ENCODE data around the gene LRRD1.

The LRRD1 gene

GRCh38 chr7:92137557-92137956 is 41.4 kb downstream of the LRRD1 start:
- Histone ChIP-seq H3K27me3 (ENCODE audit: insufficient read depth, low read length) (no peaks in the 10 kb centered on the region), H3K36me3 (ENCODE audit: insufficient read depth, low read length) (no peaks in the 10 kb centered on the region), H3K9ac (ENCODE audit: low read depth, low read length) (no peak overlapping the region), H3K9me3 (ENCODE audit: insufficient read depth, low read depth, low read length) (0 out of 2 replicates have a peak, but pooled peaks cover 3% of the 10 kb centered on the region), H3K4me1 (ENCODE audit: insufficient read depth, low read length) (peaks cover 8% of the 10 kb centered on the region), H3K4me3 (ENCODE audit: low read length) (no peak overlapping the region), H3K27ac (ENCODE audit: low read depth, low read length) (no peak overlapping the region)
- WGBS = 94% methylated on average over 2 of the region's 2 CpGs

GRCh38 chr7:92135052-92135889 is 43.7 kb downstream of the LRRD1 start:
- 40% methylated on average over 20 of the region's 21 CpGs for whole genome bisulfite sequencing
- Histone ChIP-seq H3K27me3 (ENCODE audit: insufficient read depth, low read length) (no peaks in the 10 kb centered on the region), H3K4me1 (ENCODE audit: insufficient read depth, low read length) (peaks cover 16% of the 10 kb centered on the region), H3K27ac (ENCODE audit: low read depth, low read length) (peak overlapping the region; percentile 97), H3K4me3 (ENCODE audit: low read length) (peak overlapping the region; percentile 75), H3K9me3 (ENCODE audit: insufficient read depth, low read depth, low read length) (0 out of 2 replicates have a peak, but pooled peaks cover 3% of the 10 kb centered on the region), H3K9ac (ENCODE audit: low read depth, low read length) (peak overlapping the region; percentile 89), H3K36me3 (ENCODE audit: insufficient read depth, low read length) (peaks cover 17% of the 10 kb centered on the region)

DNA sequence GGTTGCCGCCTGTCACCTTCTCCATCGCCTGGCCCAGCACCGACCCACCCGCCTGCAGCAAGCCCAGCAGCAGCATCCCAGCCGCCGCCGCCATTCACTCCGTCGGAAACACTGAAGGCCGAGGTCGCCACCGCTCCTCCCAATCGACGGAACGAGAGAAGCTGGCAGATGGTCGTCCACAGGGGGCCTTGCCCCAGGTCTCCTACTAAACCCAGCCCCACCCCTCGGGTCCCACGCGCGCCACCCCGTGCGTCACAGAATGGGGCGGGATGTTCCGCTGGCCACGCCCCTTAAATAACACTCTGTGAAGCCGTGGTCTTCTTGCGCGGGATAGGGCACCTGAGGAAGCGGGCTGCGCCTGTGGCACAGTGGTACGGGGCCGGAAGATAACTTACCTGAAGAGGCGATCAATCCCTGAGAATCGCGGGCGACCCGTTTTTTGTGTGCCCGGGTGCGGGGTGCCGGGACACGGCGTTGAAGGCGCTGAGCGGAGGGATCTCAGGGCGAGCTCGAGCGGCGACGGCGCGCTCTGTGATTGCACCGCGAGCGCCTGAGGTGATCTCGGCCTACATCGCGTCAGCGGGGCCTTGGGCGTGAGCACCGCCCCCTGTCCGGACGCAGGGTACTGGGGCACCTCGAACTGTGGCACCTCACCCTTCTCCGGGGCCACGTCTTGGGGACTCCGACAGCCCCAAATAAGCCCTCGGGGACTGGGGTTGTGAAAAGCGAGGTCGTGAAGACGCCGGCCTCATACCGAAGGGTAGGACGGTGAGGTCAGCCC is 44.5 kb downstream of the LRRD1 start, which contains the start of gene CYP51A1:
CYP51A1 (minus strand) TSS at position 207 of the 781 bp plus-strand sequence; CDS start at position 94, 113 bp downstream.
- H3K4me1 ChIP-seq (ENCODE audit: insufficient read depth, low read length) = peaks cover 16% of the 10 kb centered on the region
- no peaks in the 10 kb centered on the region for H3K27me3 ChIP-seq (ENCODE audit: insufficient read depth, low read length)
- no peaks in the 10 kb centered on the region for H3K9me3 ChIP-seq (ENCODE audit: insufficient read depth, low read depth, low read length)
- peak within 1 kb of the TSS; percentile 89 for H3K9ac ChIP-seq (ENCODE audit: low read depth, low read length)
- peak within 1 kb of the TSS; percentile 75 for H3K4me3 ChIP-seq (ENCODE audit: low read length)
- peak within 1 kb of the TSS; percentile 97 for H3K27ac ChIP-seq (ENCODE audit: low read depth, low read length)
- WGBS = under 1% methylated on average over 72 of the region's 73 CpGs
- H3K36me3 ChIP-seq (ENCODE audit: insufficient read depth, low read length) = peaks cover 25% of the 10 kb centered on the region

- Histone ChIP-seq H3K36me3 (ENCODE audit: insufficient read depth, low read length) (peaks cover 32% of the 10 kb centered on the region), H3K4me3 (ENCODE audit: low read length) (peak overlapping the region; percentile 75), H3K27ac (ENCODE audit: low read depth, low read length) (peak overlapping the region; percentile 97), H3K9ac (ENCODE audit: low read depth, low read length) (peak overlapping the region; percentile 89), H3K27me3 (ENCODE audit: insufficient read depth, low read length) (no peaks in the 10 kb centered on the region), H3K4me1 (ENCODE audit: insufficient read depth, low read length) (peaks cover 16% of the 10 kb centered on the region), H3K9me3 (ENCODE audit: insufficient read depth, low read depth, low read length) (no peaks in the 10 kb centered on the region)
- under 1% methylated on average over 42 of the region's 42 CpGs for WGBS
These were observed 45.1 kb downstream of the LRRD1 start for GRCh38 chr7:92133737-92134270.

- Histone ChIP-seq H3K4me3 (ENCODE audit: low read length) (peak overlapping the region; percentile 75), H3K27me3 (ENCODE audit: insufficient read depth, low read length) (no peaks in the 10 kb centered on the region), H3K4me1 (ENCODE audit: insufficient read depth, low read length) (peaks cover 16% of the 10 kb centered on the region), H3K36me3 (ENCODE audit: insufficient read depth, low read length) (peaks cover 38% of the 10 kb centered on the region), H3K9ac (ENCODE audit: low read depth, low read length) (peak overlapping the region; percentile 89), H3K9me3 (ENCODE audit: insufficient read depth, low read depth, low read length) (no peaks in the 10 kb centered on the region), H3K27ac (ENCODE audit: low read depth, low read length) (no peak overlapping the region)
- 20% methylated on average over 15 of the region's 15 CpGs for WGBS
These were observed 45.7 kb downstream of the LRRD1 start for GRCh38 chr7:92133133-92133736.

GRCh38 chr7:92131764-92132330 is 47.1 kb downstream of the LRRD1 start:
- Histone ChIP-seq H3K4me1 (ENCODE audit: insufficient read depth, low read length) (peaks cover 16% of the 10 kb centered on the region), H3K27ac (ENCODE audit: low read depth, low read length) (no peak overlapping the region; the same call in 1 of the 2 replicates), H3K9me3 (ENCODE audit: insufficient read depth, low read depth, low read length) (no peaks in the 10 kb centered on the region), H3K4me3 (ENCODE audit: low read length) (peak overlapping the region; percentile 75; the same call in 1 of the 2 replicates), H3K36me3 (ENCODE audit: insufficient read depth, low read length) (peaks cover 52% of the 10 kb centered on the region), H3K27me3 (ENCODE audit: insufficient read depth, low read length) (no peaks in the 10 kb centered on the region), H3K9ac (ENCODE audit: low read depth, low read length) (no peak overlapping the region)
- 74% methylated on average over 4 of the region's 4 CpGs for WGBS

DNA sequence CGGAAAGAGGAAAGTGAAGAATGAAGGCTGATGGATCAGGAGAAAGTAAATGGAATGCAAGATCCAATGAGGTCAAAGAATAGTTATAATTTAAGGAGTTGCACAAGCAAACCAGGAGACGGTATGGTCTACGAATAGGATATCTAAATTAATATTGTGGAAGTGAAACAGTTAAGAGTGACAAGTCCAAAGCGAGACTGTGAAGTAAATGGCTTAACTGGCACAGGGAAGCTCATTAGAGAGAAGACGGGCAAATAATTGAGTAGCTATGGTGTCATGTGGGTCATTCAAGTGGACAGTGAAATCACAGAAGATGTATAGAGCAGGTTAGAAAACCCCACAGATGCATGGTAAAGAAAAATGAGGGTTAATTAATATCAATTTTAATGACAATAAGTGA is 47.8 kb downstream of the LRRD1 start:
- 94% methylated on average over 5 of the region's 5 CpGs for WGBS
- Histone ChIP-seq H3K9me3 (ENCODE audit: insufficient read depth, low read depth, low read length) (no peaks in the 10 kb centered on the region), H3K4me1 (ENCODE audit: insufficient read depth, low read length) (peaks cover 16% of the 10 kb centered on the region), H3K27ac (ENCODE audit: low read depth, low read length) (no peak overlapping the region), H3K27me3 (ENCODE audit: insufficient read depth, low read length) (no peaks in the 10 kb centered on the region), H3K4me3 (ENCODE audit: low read length) (no peak overlapping the region), H3K9ac (ENCODE audit: low read depth, low read length) (no peak overlapping the region), H3K36me3 (ENCODE audit: insufficient read depth, low read length) (peaks cover 59% of the 10 kb centered on the region)

DNA sequence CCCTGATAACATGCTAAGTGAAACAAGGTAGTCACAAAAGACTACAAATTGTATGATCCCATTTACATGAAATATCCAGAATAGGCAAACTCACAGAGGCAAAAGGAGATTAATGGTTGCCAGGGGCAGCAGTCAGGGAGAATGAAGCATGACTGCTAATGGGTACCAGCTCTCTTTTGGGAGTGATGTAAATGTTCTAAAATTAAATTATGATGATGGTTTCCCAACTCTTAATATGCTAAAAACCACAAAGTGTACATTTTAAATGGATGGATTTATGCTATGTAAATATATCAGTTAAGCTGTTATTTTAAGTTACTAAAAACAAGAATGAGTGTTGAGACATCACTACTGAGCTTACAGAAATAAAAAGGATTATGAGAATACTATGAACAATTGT is 57.3 kb downstream of the LRRD1 start:
- H3K36me3 ChIP-seq (ENCODE audit: insufficient read depth, low read length) = peaks cover 86% of the 10 kb centered on the region
- no peaks in the 10 kb centered on the region for H3K9me3 ChIP-seq (ENCODE audit: insufficient read depth, low read depth, low read length)
- no peaks in the 10 kb centered on the region for H3K4me1 ChIP-seq (ENCODE audit: insufficient read depth, low read length)
- no peak overlapping the region for H3K27ac ChIP-seq (ENCODE audit: low read depth, low read length)
- no peak overlapping the region for H3K4me3 ChIP-seq (ENCODE audit: low read length)
- no peaks in the 10 kb centered on the region for H3K27me3 ChIP-seq (ENCODE audit: insufficient read depth, low read length)
- H3K9ac ChIP-seq (ENCODE audit: low read depth, low read length) = no peak overlapping the region

DNA sequence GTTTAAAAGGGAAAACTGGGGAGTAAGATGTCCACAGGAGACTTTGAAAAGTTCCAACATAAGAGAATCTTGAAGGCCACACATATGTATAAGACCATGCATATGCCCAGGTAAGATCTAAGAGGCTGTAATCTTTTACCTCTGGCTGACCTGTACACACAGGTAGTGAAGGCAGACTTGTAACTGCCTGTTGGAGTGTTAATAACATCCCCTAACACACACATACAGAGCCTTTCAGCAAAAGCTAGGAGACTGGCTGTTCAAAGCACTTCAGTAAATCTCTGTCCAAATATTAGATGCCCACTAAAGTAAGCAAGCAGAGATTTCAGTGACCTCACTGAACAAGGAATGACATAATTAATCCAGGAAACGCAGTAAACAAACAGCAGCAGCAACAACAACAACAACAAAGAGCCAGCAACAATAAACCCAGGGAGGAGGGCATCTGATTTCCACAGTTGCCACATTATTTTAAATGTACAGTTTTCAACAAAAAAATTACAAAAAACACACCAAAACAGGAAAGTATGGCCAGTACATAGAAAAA is 59.7 kb downstream of the LRRD1 start:
- Histone ChIP-seq H3K4me1 (ENCODE audit: insufficient read depth, low read length) (no peaks in the 10 kb centered on the region), H3K9me3 (ENCODE audit: insufficient read depth, low read depth, low read length) (no peaks in the 10 kb centered on the region), H3K27me3 (ENCODE audit: insufficient read depth, low read length) (no peaks in the 10 kb centered on the region), H3K27ac (ENCODE audit: low read depth, low read length) (no peak overlapping the region), H3K4me3 (ENCODE audit: low read length) (no peak overlapping the region), H3K9ac (ENCODE audit: low read depth, low read length) (no peak overlapping the region), H3K36me3 (ENCODE audit: insufficient read depth, low read length) (peaks cover 87% of the 10 kb centered on the region)
- 92% methylated on average over 1 of the region's 1 CpG for WGBS

DNA sequence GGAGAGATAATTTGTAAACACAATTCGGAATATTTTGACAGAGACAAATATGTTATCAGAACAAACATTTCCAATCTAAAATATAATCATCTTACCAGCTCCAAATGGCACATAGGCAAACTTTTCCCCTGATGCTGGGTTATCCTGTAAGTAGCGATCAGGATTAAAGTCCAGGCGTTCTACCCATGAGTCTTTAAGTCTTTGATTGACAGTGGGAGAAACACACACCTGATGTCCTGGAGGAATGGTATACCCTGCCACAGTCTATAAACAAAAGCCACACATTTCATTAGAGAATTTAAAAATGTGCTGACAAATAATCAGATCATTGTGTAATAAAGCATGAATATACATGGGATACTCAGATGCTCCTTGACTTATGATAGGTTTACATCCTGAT is 62.0 kb downstream of the LRRD1 start:
- Histone ChIP-seq H3K36me3 (ENCODE audit: insufficient read depth, low read length) (peaks cover 83% of the 10 kb centered on the region), H3K27ac (ENCODE audit: low read depth, low read length) (no peak overlapping the region), H3K4me1 (ENCODE audit: insufficient read depth, low read length) (no peaks in the 10 kb centered on the region), H3K9ac (ENCODE audit: low read depth, low read length) (no peak overlapping the region), H3K27me3 (ENCODE audit: insufficient read depth, low read length) (no peaks in the 10 kb centered on the region), H3K4me3 (ENCODE audit: low read length) (no peak overlapping the region), H3K9me3 (ENCODE audit: insufficient read depth, low read depth, low read length) (no peaks in the 10 kb centered on the region)
- WGBS = 96% methylated on average over 3 of the region's 3 CpGs

Data from HUES64 (cell line).